Caco-2 (cell line): ENCODE results near the gene WDR82. TPM values are rescaled to one million over a fixed set of nuclear protein-coding genes. Genes with fewer than 3 reads are reported as not detected.

Experiments
- BruUV-seq: library from RNA; stranded (reverse); fragments of 400-500 nt; replicated peaks from 2 replicates; lab custom pipeline; 2021; lab: Mats Ljungman, UMichigan
- CTCF ChIA-PET: fragments of 300-600 bp; sonication (Branson Sonifier 250); formaldehyde crosslinking; loops from one replicate; lab custom pipeline; 2022; ENCODE audit warnings: antibody characterized with exemption; lab: Charles Lee
- POLR2A ChIA-PET: fragments of 300-600 bp; sonication (Branson Sonifier 250); formaldehyde crosslinking; loops from one replicate; lab custom pipeline; 2022; ENCODE audit warnings: antibody characterized with exemption; lab: Charles Lee
- DNase-seq, 2 experiments: peaks; one replicate each; pipeline versions ENCODE4 v3.0.0 to v3.0.0-alpha.2; 2020 to 2022
- H3K27me3 ChIP-seq: replicated peaks from 2 replicates; pipeline ENCODE4 v1.6.0; 2011; ENCODE audit warnings: low read length; ENCODE audit not compliant: control insufficient read depth, insufficient read depth
- H3K36me3 ChIP-seq: 2 replicates; pipeline ENCODE4 v1.5.1; 2011; ENCODE audit warnings: low read length; ENCODE audit not compliant: control insufficient read depth, insufficient read depth
- H3K4me1 ChIP-seq: fragments of 250-450 bp; sonication (Bioruptor Pico); 2 replicates; pipeline ENCODE4 v1.5.1; 2020; ENCODE audit warnings: mild to moderate bottlenecking
- H3K4me3 ChIP-seq: 2 replicates; pipeline ENCODE4 v1.5.1; 2011; ENCODE audit warnings: low read depth, mild to moderate bottlenecking, control low read depth, low read length
- H3K9me3 ChIP-seq: fragments of 250-450 bp; sonication (Bioruptor Pico); 2 replicates; pipeline ENCODE4 v1.5.1; 2020; ENCODE audit warnings: mild to moderate bottlenecking, moderate library complexity
- H3K27ac Mint-ChIP-seq: one replicate; pipeline ENCODE4 v1.8.0; 2022; ENCODE audit warnings: mixed read lengths; ENCODE audit not compliant: unreplicated experiment
- H3K27me3 Mint-ChIP-seq: one replicate; pipeline ENCODE4 v1.8.0; 2022; ENCODE audit warnings: mixed read lengths; ENCODE audit not compliant: insufficient read depth, unreplicated experiment
- H3K36me3 Mint-ChIP-seq: one replicate; pipeline ENCODE4 v1.8.0; 2022; ENCODE audit warnings: mild to moderate bottlenecking, mixed read lengths; ENCODE audit not compliant: insufficient read depth, unreplicated experiment
- H3K4me1 Mint-ChIP-seq: one replicate; pipeline ENCODE4 v1.8.0; 2022; ENCODE audit warnings: low read depth, mixed read lengths; ENCODE audit not compliant: unreplicated experiment
- H3K4me3 Mint-ChIP-seq: one replicate; pipeline ENCODE4 v1.8.0; 2022; ENCODE audit warnings: mild to moderate bottlenecking, moderate library complexity, mixed read lengths; ENCODE audit not compliant: unreplicated experiment
- H3K9me3 Mint-ChIP-seq: one replicate; pipeline ENCODE4 v1.8.0; 2022; ENCODE audit warnings: mixed read lengths; ENCODE audit not compliant: unreplicated experiment
- CTCF ChIP-seq, 2 experiments: fragments of 200-600 bp in 1 of 2; IDR thresholded peaks; 1 replicate in 1 of 2; 2 replicates in 1 of 2; pipeline versions ENCODE4 v1.5.1 to v1.8.0; 2011 to 2022; ENCODE audit warnings: antibody characterized with exemption in 1 of 2, control low read depth in 1 of 2, inconsistent platforms in 1 of 2, low read depth in 1 of 2, low read length in 1 of 2, mild to moderate bottlenecking in 1 of 2, moderate library complexity in 1 of 2; ENCODE audit not compliant: insufficient read depth in 1 of 2, severe bottlenecking in 1 of 2, unreplicated experiment in 1 of 2
- intact Hi-C: fragments of 100-400 bp; cut with micrococcal nuclease; formaldehyde crosslinking; loops from one replicate; pipeline ENCODE4 v1.10.0; 2022; ENCODE audit not compliant: unreplicated experiment
- total RNA-seq: library from RNA; stranded (reverse); gene quantifications from 2 replicates; pipeline ENCODE4 v1.2.3, GENCODE V29; 2022

Gene WDR82
- total RNA-seq, 1 experiment from 2014 or later = 67.1 TPM

GRCh38 chr3:52211268-52211891 lies 67.1 kb downstream of the WDR82 start:
- POLR2A ChIA-PET = interaction anchor here (0.7 kb wide), 1 partner anchor 67 kb away, joined by 3 read pairs; the partner anchor contains the start of gene WDR82
- no peak overlapping the region for H3K4me3 Mint-ChIP-seq
- H3K36me3 Mint-ChIP-seq = peaks cover 79% of the 10 kb centered on the region
- CTCF ChIA-PET = interaction anchor here (0.6 kb wide), 1 partner anchor 21 kb away, joined by 4 read pairs; no protein-coding TSS in a partner anchor
- intact Hi-C loops = loop anchor here (5.0 kb wide), 1 partner anchor 59 kb away; the partner anchor contains the start of gene POC1A
- H3K4me1 ChIP-seq = peaks cover 13% of the 10 kb centered on the region
- H3K36me3 ChIP-seq = peaks cover 10% of the 10 kb centered on the region
- no peaks in the 10 kb centered on the region for H3K9me3 Mint-ChIP-seq
- DNase-seq = no peak
- TF ChIP-seq CTCF (IDR thresholded peaks at IDR 0.05; ENCODE audit: insufficient read depth in 1 of 2, low read depth in 1 of 2, low read length in 1 of 2, severe bottlenecking in 1 of 2, unreplicated experiment in 1 of 2) = no peak
- H3K27me3 Mint-ChIP-seq = no peaks in the 10 kb centered on the region
- H3K27ac Mint-ChIP-seq = no peak overlapping the region
- BruUV-seq = no TSS peak
- H3K4me1 Mint-ChIP-seq = peaks cover 9% of the 10 kb centered on the region
- H3K4me3 ChIP-seq = no peak overlapping the region
- no peaks in the 10 kb centered on the region for H3K9me3 ChIP-seq
- H3K27me3 ChIP-seq = no peaks in the 10 kb centered on the region

- Mint-ChIP-seq H3K36me3 (peaks cover 87% of the 10 kb centered on the region), H3K27ac (peak overlapping the region; percentile 55), H3K9me3 (no peaks in the 10 kb centered on the region), H3K27me3 (no peaks in the 10 kb centered on the region), H3K4me3 (no peak overlapping the region), H3K4me1 (peaks cover 9% of the 10 kb centered on the region)
- no peak for TF ChIP-seq CTCF (IDR thresholded peaks at IDR 0.05; ENCODE audit: insufficient read depth in 1 of 2, low read depth in 1 of 2, low read length in 1 of 2, severe bottlenecking in 1 of 2, unreplicated experiment in 1 of 2)
- no peak overlapping the region for H3K4me3 ChIP-seq
- ChIA-PET POLR2A (interaction anchor here (0.6 kb wide), 1 partner anchor 9 kb away, joined by 3 read pairs; no protein-coding TSS in a partner anchor), CTCF (interaction anchor here (0.7 to 1.1 kb wide), 2 partner anchors 10 to 56 kb away, joined by 3 to 5 read pairs; no protein-coding TSS in a partner anchor)
- H3K9me3 ChIP-seq = no peaks in the 10 kb centered on the region
- peak; percentile 68 to 78 for DNase-seq
- H3K4me1 ChIP-seq = peaks cover 13% of the 10 kb centered on the region
- BruUV-seq = no TSS peak
- no peaks in the 10 kb centered on the region for H3K27me3 ChIP-seq
- H3K36me3 ChIP-seq = peaks cover 10% of the 10 kb centered on the region
- intact Hi-C loops = loop anchor here (1.0 to 5.0 kb wide), 2 partner anchors 12 to 58 kb away; partner anchors contain the start of genes ALAS1 and POC1A
Observed at GRCh38 chr3:52210550-52211046, 67.9 kb downstream of the WDR82 start.

GRCh38 chr3:52210037-52210436 lies 68.4 kb downstream of the WDR82 start:
- no peak for TF ChIP-seq CTCF (IDR thresholded peaks at IDR 0.05; ENCODE audit: insufficient read depth in 1 of 2, low read depth in 1 of 2, low read length in 1 of 2, severe bottlenecking in 1 of 2, unreplicated experiment in 1 of 2)
- peaks cover 92% of the 10 kb centered on the region for H3K36me3 Mint-ChIP-seq
- POLR2A ChIA-PET = interaction anchor here (0.6 kb wide), 1 partner anchor 9 kb away, joined by 3 read pairs; no protein-coding TSS in a partner anchor
- H3K27me3 Mint-ChIP-seq = no peaks in the 10 kb centered on the region
- H3K4me1 Mint-ChIP-seq = peaks cover 9% of the 10 kb centered on the region
- Histone ChIP-seq H3K9me3 (no peaks in the 10 kb centered on the region), H3K4me3 (no peak overlapping the region), H3K27me3 (no peaks in the 10 kb centered on the region), H3K36me3 (peaks cover 10% of the 10 kb centered on the region), H3K4me1 (peaks cover 13% of the 10 kb centered on the region)
- peak overlapping the region; percentile 55 for H3K27ac Mint-ChIP-seq
- DNase-seq = no peak
- CTCF ChIA-PET = interaction anchor here (0.7 to 1.1 kb wide), 2 partner anchors 10 to 55 kb away, joined by 3 to 5 read pairs; no protein-coding TSS in a partner anchor
- intact Hi-C loops = loop anchor here (1.0 to 5.0 kb wide), 2 partner anchors 12 to 58 kb away; partner anchors contain the start of genes ALAS1 and POC1A
- no peaks in the 10 kb centered on the region for H3K9me3 Mint-ChIP-seq
- no TSS peak for BruUV-seq
- H3K4me3 Mint-ChIP-seq = no peak overlapping the region
